ENCODE results near the gene PCK2. TPM values are rescaled to one million over a fixed set of nuclear protein-coding genes. Genes with fewer than 3 reads are reported as not detected.

The PCK2 gene
- total and polyA plus RNA-seq, 2 of the 13 experiments (the other 11 are each of a cell fraction or from before 2014, with no cell fraction given) = 129 to 272 TPM

DNA sequence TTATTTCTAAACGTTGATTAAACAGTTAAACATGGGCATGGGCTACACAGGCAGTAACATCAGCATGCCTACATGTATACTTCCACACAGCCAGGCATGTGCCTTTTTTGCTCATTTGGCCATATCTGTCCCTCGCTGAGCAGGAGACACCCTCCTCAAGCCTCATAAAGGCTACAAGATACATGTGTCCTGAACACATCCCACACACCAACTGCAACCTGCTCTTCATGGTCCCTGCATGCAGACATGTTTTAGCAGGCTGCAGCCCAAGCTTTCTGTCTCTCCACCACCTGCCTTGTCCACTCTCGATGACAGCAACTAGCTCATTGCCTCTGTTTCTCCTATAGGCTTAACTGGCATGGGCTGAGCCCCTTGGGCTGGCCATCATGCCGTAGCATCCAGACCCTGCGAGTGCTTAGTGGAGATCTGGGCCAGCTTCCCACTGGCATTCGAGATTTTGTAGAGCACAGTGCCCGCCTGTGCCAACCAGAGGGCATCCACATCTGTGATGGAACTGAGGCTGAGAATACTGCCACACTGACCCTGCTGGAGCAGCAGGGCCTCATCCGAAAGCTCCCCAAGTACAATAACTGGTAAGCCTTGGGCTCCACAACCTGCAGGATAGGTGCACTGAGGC, 2.6 kb downstream of the PCK2 start (continued):
- no peak for TF ChIP-seq ZBTB39 (CRISPR knock-in tag; IDR thresholded peaks at IDR 0.05)
- no peak for TF ChIP-seq ATF4 (CRISPR knock-in tag; IDR thresholded peaks at IDR 0.05)
- no peak for TF ChIP-seq ZNF253 (CRISPR knock-in tag; IDR thresholded peaks at IDR 0.05; ENCODE audit: borderline replicate concordance)
- TF ChIP-seq ZNF160 (CRISPR knock-in tag; IDR thresholded peaks at IDR 0.05) = no peak
- 0 out of 2 replicates have a peak, but pooled peaks have one; percentile 27 for TF ChIP-seq ZZZ3 (CRISPR knock-in tag; IDR thresholded peaks at IDR 0.05; ENCODE audit: borderline replicate concordance)
- 0 out of 2 replicates have a peak, but pooled peaks have one; percentile 11 for TF ChIP-seq KLF9 (CRISPR knock-in tag; IDR thresholded peaks at IDR 0.05; ENCODE audit: low read depth)
- TF ChIP-seq, protein P1, sequence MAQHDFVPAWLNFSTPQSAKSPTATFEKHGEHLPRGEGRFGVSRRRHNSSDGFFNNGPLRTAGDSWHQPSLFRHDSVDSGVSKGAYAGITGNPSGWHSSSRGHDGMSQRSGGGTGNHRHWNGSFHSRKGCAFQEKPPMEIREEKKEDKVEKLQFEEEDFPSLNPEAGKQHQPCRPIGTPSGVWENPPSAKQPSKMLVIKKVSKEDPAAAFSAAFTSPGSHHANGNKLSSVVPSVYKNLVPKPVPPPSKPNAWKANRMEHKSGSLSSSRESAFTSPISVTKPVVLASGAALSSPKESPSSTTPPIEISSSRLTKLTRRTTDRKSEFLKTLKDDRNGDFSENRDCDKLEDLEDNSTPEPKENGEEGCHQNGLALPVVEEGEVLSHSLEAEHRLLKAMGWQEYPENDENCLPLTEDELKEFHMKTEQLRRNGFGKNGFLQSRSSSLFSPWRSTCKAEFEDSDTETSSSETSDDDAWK (CRISPR knock-in tag; IDR thresholded peaks at IDR 0.05) = no peak
- TF ChIP-seq KAT7 (CRISPR knock-in tag; IDR thresholded peaks at IDR 0.05; ENCODE audit: borderline replicate concordance) = no peak; the same call in 1 of the 2 replicates
- no peak for TF ChIP-seq AHR (CRISPR knock-in tag; IDR thresholded peaks at IDR 0.05)
- TF ChIP-seq RBAK (CRISPR knock-in tag; IDR thresholded peaks at IDR 0.05) = no peak
- TF ChIP-seq ZKSCAN1 (IDR thresholded peaks at IDR 0.05; ENCODE audit: low read length) = no peak
- peak; percentile 80 for TF ChIP-seq POLR2G (IDR thresholded peaks at IDR 0.05; ENCODE audit: low read depth, low read length)
- TF ChIP-seq ZNF572 (CRISPR knock-in tag; IDR thresholded peaks at IDR 0.05) = no peak
- no peak for TF ChIP-seq GZF1 (CRISPR knock-in tag; IDR thresholded peaks at IDR 0.05)
- no peak for TF ChIP-seq TEAD2 (CRISPR knock-in tag; IDR thresholded peaks at IDR 0.05)
- TF ChIP-seq ZFP90 (CRISPR knock-in tag; IDR thresholded peaks at IDR 0.05; ENCODE audit: borderline replicate concordance) = no peak
- TF ChIP-seq ZNF83 (CRISPR knock-in tag; IDR thresholded peaks at IDR 0.05; ENCODE audit: borderline replicate concordance) = no peak; the same call in 1 of the 2 replicates
- TF ChIP-seq, protein P2, sequence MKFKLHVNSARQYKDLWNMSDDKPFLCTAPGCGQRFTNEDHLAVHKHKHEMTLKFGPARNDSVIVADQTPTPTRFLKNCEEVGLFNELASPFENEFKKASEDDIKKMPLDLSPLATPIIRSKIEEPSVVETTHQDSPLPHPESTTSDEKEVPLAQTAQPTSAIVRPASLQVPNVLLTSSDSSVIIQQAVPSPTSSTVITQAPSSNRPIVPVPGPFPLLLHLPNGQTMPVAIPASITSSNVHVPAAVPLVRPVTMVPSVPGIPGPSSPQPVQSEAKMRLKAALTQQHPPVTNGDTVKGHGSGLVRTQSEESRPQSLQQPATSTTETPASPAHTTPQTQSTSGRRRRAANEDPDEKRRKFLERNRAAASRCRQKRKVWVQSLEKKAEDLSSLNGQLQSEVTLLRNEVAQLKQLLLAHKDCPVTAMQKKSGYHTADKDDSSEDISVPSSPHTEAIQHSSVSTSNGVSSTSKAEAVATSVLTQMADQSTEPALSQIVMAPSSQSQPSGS (CRISPR knock-in tag; IDR thresholded peaks at IDR 0.05) = peak; percentile 70; the same call in 1 of the 2 replicates
- TF ChIP-seq, protein P3, sequence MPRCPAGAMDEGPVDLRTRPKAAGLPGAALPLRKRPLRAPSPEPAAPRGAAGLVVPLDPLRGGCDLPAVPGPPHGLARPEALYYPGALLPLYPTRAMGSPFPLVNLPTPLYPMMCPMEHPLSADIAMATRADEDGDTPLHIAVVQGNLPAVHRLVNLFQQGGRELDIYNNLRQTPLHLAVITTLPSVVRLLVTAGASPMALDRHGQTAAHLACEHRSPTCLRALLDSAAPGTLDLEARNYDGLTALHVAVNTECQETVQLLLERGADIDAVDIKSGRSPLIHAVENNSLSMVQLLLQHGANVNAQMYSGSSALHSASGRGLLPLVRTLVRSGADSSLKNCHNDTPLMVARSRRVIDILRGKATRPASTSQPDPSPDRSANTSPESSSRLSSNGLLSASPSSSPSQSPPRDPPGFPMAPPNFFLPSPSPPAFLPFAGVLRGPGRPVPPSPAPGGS (CRISPR knock-in tag; IDR thresholded peaks at IDR 0.05) = no peak; the same call in 1 of the 2 replicates
- no peak for TF ChIP-seq SOX5 (CRISPR knock-in tag; IDR thresholded peaks at IDR 0.05; ENCODE audit: borderline replicate concordance)
- TF ChIP-seq ZBTB7B (CRISPR knock-in tag; IDR thresholded peaks at IDR 0.05) = no peak
- no peak for TF ChIP-seq HOXA3 (CRISPR knock-in tag; IDR thresholded peaks at IDR 0.05)
- no peak for TF ChIP-seq ZNF615 (CRISPR knock-in tag; IDR thresholded peaks at IDR 0.05; ENCODE audit: borderline replicate concordance)
- TF ChIP-seq KDM5B (CRISPR knock-in tag; IDR thresholded peaks at IDR 0.05; ENCODE audit: borderline replicate concordance) = peak; percentile 55
